GM10266 (cell line): Measurements from ENCODE around the gene OR1J1.

Experiments used
- DNase-seq: peaks from one replicate; pipeline ENCODE4 v3.0.0; 2012; ENCODE audit errors: extremely low spot score
- CTCF ChIP-seq: IDR thresholded peaks from 2 replicates; pipeline ENCODE4 v1.5.1; 2012; ENCODE audit warnings: mild to moderate bottlenecking, low read depth; ENCODE audit not compliant: control insufficient read depth, insufficient read depth; ENCODE audit errors: missing control alignments

Gene OR1J1

GRCh38 chr9:122477826-122478225 lies at the start of gene OR1J1:
OR1J1 (minus strand) TSS chr9:122477926; CDS start chr9:122477926, 0 bp downstream.
- DNase-seq, result no peak
- TF ChIP-seq CTCF, result no peak

- TF ChIP-seq CTCF, result no peak
- no peak for DNase-seq
These were observed 49.5 kb upstream of the OR1J1 start, which contains the start of gene OR1N1 for GRCh38 chr9:122527193-122527592. OR1N1 (minus strand) TSS chr9:122527293; CDS start chr9:122527293, 0 bp downstream.

GRCh38 chr9:122526602-122527001 lies 48.9 kb upstream of the OR1J1 start:
- DNase-seq, result no peak
- TF ChIP-seq CTCF, result no peak

GRCh38 chr9:122519376-122519775 lies 41.6 kb upstream of the OR1J1 start:
- TF ChIP-seq CTCF, result no peak
- no peak for DNase-seq

GRCh38 chr9:122518841-122519240 lies 41.1 kb upstream of the OR1J1 start, which contains the start of gene OR1J4:
OR1J4 (plus strand) TSS chr9:122519141; CDS start chr9:122519141, 0 bp downstream.
- TF ChIP-seq CTCF, result no peak
- DNase-seq, result no peak

GRCh38 chr9:122518226-122518625 lies 40.5 kb upstream of the OR1J1 start:
- no peak for DNase-seq
- TF ChIP-seq CTCF, result no peak

- TF ChIP-seq CTCF, result no peak
- DNase-seq, result no peak
These were observed 32.8 kb upstream of the OR1J1 start, which contains the start of gene OR1J2 for GRCh38 chr9:122510502-122510901. OR1J2 (plus strand) TSS chr9:122510802; CDS start chr9:122510802, 0 bp downstream.
